GM10266 (cell line): Measurements from ENCODE around the gene HCN2.
"Not testable (repeated sequence)": the region's sequence is repeated elsewhere in the genome, so short reads cannot be mapped to it uniquely, and the experiment has no call there.

ENCODE experiments used
- DNase-seq: peaks from one replicate; pipeline ENCODE4 v3.0.0; 2012; ENCODE audit errors: extremely low spot score
- TF ChIP-seq, protein P1 (sequence below): IDR thresholded peaks from 2 replicates; pipeline ENCODE4 v1.5.1; 2012; ENCODE audit warnings: mild to moderate bottlenecking, low read depth; ENCODE audit not compliant: control insufficient read depth, insufficient read depth; ENCODE audit errors: missing control alignments

The HCN2 gene

DNA sequence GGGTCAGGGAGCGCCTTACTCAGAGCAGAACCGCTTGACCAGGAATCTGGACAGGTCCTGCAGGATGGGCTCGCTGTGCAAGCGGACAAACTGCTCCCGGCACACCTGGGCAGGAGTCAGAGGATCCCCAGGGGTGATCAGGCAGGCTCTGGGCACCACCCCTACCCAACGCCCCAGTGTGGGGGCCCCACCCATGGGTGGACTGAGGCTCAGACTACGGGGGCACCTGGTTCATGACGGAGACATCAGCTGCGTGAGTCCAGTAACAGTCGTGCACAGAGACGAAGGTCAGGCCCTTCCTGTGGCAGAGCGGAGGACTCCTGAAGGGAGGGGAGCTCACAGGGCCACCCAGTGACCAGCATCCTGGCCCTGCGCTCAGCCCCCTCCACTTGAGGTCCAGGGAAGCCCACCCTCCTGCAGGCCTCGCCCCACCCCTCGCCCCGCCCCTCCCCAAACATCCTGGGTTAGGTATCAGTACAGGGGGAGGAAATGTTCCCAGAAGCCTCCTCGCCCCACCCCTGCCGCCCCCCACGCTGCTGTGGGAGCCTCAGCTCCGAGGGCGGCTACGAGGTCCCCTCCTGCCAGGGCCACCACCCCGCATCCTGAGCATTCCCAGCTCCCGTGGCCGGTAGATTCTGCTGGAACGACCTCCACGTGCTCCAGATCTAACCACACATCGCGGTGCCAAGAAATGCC lies 28.0 kb downstream of the HCN2 start:
- TF ChIP-seq, protein P1, sequence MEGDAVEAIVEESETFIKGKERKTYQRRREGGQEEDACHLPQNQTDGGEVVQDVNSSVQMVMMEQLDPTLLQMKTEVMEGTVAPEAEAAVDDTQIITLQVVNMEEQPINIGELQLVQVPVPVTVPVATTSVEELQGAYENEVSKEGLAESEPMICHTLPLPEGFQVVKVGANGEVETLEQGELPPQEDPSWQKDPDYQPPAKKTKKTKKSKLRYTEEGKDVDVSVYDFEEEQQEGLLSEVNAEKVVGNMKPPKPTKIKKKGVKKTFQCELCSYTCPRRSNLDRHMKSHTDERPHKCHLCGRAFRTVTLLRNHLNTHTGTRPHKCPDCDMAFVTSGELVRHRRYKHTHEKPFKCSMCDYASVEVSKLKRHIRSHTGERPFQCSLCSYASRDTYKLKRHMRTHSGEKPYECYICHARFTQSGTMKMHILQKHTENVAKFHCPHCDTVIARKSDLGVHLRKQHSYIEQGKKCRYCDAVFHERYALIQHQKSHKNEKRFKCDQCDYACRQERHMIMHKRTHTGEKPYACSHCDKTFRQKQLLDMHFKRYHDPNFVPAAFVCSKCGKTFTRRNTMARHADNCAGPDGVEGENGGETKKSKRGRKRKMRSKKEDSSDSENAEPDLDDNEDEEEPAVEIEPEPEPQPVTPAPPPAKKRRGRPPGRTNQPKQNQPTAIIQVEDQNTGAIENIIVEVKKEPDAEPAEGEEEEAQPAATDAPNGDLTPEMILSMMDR = no peak
- peak; percentile 38 for DNase-seq

DNA sequence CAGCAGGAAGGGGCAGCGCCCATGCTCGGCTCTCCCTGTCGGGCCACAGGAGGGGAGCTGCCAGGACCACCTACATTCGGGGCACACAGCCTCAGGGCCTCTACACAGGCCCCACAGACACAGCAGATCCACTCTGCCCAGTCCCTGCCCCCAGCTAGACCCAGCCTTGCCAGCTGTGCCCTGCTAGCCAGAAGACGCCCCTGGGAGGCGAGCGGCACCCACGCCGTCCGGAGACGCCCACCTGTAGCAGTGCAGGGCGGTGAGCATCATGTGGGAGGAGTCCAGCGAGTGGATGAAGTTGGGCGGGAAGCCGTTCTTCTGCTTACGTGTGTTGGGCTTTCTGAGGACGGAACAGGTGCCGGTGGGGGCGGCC lies 28.6 kb downstream of the HCN2 start:
- TF ChIP-seq, protein P1 = no peak
- no peak for DNase-seq

DNA sequence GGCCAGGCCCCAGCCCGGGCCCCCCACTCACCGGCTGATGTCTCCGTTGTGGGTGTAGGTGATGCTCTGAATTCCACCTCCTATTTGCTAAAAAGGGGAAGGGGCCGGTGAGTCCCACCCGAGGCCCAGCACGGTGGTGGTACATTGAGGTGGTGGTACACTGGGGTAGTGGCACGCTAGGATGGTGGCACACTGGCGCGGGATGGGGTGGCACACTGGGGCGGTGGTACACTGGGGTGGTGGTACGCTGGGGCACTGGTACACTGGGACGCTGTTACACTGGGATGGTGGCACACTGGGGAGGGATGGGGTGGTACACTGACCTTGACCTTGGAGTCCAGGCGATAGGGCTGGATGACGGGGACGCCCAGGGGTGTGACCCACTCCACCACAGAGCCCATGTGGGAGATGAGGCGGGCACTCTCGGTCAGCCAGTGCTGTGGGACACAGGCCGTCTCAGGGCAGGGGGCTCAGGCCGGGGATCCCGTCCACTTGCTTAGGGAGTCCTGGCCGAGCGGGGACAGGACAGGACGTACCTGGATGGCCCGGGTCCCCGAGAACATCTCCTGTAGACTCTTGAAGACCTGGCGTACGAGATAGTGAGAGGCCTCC lies 29.1 kb downstream of the HCN2 start:
- TF ChIP-seq, protein P1 = no peak
- DNase-seq = no peak

DNA sequence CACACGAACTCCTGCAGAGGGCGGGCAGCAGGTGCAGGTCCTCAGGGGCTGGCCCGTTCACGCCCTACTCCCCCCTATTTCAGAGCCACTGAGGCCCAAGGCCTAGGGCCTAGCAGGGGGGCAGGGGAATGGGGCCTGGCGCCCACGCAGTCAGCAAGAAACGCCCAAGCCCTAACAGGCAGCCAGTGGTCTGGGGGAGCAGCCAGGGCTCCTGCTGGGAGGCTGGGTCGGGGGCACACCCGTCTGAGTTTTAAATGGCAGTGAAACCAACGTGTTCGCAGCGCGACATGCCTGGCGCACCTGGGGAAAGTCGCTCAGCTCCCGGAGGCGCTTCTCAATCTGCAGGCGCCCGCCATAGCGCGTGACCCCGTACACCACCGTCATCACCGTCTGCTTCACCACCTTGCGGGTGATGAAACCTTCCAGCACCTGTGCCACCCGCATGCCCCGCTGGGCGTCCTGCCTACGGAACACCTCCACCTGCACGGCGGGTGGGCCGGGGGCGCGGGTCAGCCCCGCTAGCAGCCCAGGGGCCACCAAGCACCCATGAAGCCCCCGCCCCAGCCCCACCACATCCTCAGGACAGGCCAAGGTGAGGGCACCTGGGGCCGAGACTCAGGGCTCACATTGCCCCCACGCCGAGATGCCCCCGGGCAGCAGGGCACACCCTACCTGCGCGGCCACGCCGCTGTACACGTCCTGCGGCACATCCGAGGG lies 29.8 kb downstream of the HCN2 start:
- TF ChIP-seq, protein P1 = no peak
- DNase-seq = no peak

DNA sequence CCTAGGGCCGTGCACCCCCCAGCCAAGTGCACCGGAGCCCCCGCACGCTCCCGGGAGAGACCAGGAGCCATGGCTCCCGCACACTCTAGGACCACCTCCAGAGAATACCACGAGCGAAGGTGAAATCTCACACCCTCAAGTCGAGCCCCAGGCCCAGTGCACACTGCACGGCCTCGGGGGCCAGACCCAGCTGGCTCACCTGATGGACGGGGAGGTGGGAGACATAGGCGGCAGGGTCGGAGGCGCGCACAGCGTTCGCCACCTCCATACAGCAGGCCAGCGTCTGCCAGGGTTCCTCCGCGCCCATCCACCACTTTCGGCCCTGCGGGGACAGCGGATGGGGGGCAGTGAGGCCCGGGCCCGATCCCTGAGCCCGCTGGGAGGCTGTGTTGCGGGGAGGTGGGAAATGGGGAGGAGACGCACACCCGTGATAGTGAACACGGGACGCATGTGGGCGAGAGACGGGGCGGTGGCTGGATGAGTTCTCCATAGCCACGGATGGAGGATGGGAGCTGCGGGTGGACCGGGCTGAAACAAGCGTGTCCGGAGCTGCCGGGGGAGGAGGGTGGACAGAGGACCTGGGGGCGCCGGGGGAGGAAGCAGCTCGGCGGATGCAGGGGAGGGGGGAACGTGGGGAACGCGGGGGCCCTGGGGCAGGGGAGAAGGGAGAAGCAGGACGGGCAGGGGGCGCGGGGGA lies 30.6 kb downstream of the HCN2 start:
- TF ChIP-seq, protein P1 = no peak
- DNase-seq = peak; percentile 38

DNA sequence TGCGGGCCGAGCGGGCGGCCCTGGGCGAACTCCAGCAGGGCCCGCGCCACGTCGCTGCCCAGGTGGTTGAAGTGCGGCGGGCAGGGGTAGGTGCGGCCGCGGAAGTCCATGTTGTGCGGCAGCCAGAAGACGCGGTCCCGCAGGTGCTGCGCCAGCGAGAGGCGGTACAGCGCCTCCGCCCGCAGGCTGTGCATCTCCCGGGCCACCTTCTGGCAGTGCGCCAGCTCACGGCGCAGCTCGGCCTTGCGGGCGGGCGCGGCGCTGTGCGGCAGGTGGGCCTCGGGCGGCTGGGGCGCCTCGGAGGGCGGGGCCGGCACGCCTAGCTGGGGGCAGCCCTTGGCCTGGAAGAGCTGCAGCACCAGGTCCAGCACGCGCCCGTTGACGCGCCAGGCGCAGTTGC lies 31.5 kb downstream of the HCN2 start:
- DNase-seq = not testable (repeated sequence)

DNA sequence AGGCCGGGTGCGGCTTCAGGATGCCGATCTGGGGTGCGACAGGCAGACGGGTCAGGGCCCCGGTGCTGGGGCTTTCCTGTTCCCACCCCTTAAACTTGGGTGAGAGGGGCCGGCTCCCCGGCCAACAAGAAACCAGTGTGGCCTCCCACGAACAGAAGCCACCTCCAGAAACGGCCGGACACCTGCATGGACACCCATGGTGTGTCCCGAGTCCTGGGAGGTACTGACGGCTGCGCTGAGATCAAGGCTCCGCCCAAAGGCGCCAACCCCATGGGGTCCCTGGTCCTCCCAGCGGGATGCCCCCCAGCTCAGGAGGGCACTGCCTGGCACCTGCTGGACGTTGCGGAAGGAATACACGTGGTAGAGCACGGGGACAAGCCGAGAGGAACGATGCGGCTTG lies 32.1 kb downstream of the HCN2 start:
- TF ChIP-seq, protein P1 = no peak
- DNase-seq = no peak
